ENCODE results near the gene AP1B1.

The AP1B1 gene

GRCh38 chr22:29290061-29290460 lies 98.3 kb downstream of the AP1B1 start:
- no peak for DNase-seq

- no peak for DNase-seq
Observed at GRCh38 chr22:29288837-29289236, 99.5 kb downstream of the AP1B1 start.

GRCh38 chr22:29284196-29284595 lies 104.2 kb downstream of the AP1B1 start:
- DNase-seq: no peak

- peak; percentile 40 for DNase-seq
Observed at GRCh38 chr22:29277927-29278326, 110.4 kb downstream of the AP1B1 start.

Data from NCI-H69 (cell line).